Activated CD4-positive, alpha-beta T cell treated with anti-CD3 and anti-CD28 coated beads, Interleukin-2, amount 10 ng/mL, durations not matched to agents 24 days and 14 days (primary cell): ENCODE data around the gene IL20. TPM values are rescaled to one million over a fixed set of nuclear protein-coding genes. Genes with fewer than 3 reads are reported as not detected.

ENCODE experiments used
- DNase-seq: peaks from one replicate; pipeline ENCODE4 v3.0.0; 2022
- H3K27ac Mint-ChIP-seq: one replicate; pipeline ENCODE4 v1.8.0; 2022; ENCODE audit warnings: mild to moderate bottlenecking, mixed read lengths
- H3K27me3 Mint-ChIP-seq: one replicate; pipeline ENCODE4 v1.8.0; 2022; ENCODE audit warnings: mixed read lengths
- H3K36me3 Mint-ChIP-seq: one replicate; pipeline ENCODE4 v1.8.0; 2022; ENCODE audit warnings: low read depth, mild to moderate bottlenecking, mixed read lengths
- H3K4me1 Mint-ChIP-seq: one replicate; pipeline ENCODE4 v1.8.0; 2021; ENCODE audit warnings: mixed read lengths
- H3K4me3 Mint-ChIP-seq: one replicate; pipeline ENCODE4 v1.8.0; 2022; ENCODE audit warnings: mild to moderate bottlenecking, moderate library complexity, mixed read lengths
- H3K9me3 Mint-ChIP-seq: one replicate; pipeline ENCODE4 v1.8.0; 2021; ENCODE audit warnings: mixed read lengths
- intact Hi-C: fragments of 100-400 bp; cut with micrococcal nuclease; formaldehyde crosslinking; loops from one replicate; pipeline ENCODE4 v1.15.1; 2023
- total RNA-seq: library from RNA; stranded (reverse); gene quantifications from 2 replicates; pipeline ENCODE4 v1.2.3, GENCODE V29; 2022

The IL20 gene
- total RNA-seq, 1 donor from 2014 or later: not detected

DNA sequence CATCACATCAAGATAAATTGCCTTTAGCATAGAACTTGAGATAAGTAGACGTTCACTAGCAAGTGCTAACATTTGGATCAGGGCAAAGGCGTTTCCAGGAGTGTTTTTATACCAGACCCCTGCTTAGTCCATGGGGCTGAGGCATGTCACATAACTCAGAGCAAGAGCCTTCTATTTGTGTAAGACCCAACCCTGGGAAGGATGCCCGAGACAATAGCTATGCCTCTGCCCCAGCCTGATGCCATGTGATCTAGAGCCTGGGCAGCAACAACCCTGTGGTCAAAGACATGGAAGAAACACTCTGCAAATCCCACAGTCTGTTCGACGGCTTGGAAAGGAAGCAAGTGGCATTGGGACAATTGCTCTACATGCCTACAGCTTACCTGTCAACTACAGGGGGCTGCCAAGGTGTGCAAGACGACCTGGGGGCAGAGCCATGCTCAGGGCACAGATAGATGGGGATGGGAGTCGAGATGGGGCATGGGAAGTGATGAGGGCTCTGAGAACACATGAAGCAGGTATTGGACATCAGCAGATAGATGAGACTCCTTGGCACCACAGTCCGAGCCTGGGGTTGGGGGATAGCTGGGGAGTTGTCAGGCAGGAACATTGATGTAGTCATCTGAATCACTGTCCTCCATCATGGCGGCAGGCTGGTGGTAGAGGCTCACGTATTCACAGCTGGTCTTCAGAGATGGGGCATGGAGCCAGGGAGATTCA, 39.2 kb downstream of the IL20 start:
- no peak for DNase-seq
- H3K4me1 Mint-ChIP-seq: peaks cover 38% of the 10 kb centered on the region
- peaks cover 56% of the 10 kb centered on the region for H3K36me3 Mint-ChIP-seq
- peaks cover 3% of the 10 kb centered on the region for H3K27me3 Mint-ChIP-seq
- intact Hi-C loops: loop anchor here (5.0 kb wide), 1 partner anchor 433 kb away; no protein-coding TSS in a partner anchor
- H3K9me3 Mint-ChIP-seq: no peaks in the 10 kb centered on the region
- peak overlapping the region; percentile 57 for H3K4me3 Mint-ChIP-seq
- peak overlapping the region; percentile 62 for H3K27ac Mint-ChIP-seq

DNA sequence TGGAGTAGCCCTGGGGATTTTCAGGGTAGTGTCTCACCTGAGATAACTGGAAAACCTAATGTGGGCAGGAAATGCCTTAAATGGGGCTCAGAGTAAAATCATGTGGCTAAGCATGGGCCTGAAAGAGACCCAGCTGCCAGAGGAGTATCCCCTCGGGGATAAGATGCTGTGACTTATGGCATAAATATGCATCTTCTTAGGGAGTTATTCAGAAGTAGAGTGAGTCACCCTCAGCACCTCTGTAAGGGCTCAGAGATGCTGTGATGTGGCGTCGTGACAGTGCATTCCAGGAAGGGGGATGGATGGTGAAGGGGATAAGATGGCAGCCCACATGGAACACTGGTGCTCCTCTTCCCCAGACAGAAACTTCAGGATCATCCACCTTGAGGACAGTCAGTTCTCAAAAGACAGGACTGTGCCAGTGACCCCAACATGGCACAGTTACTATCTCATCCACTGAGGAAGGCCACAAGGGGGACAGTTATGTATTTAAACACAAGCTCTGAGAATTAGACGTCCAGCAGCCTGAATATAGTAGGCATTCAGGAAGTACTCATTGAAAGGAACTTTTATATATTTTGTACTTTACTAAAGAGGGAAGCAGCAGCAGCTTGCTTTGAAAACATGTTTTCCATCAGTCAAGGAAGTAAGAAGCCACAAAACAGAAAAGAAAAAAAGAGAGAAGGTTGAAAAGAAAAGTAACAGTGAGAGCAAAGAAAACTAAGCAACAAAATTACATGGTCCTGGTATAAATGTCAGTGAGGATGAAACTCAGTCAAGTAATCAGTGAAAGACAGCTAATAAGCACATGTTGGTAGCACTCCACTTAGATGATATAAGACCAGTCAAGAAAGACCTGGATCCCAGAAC, 40.1 kb downstream of the IL20 start:
- H3K4me3 Mint-ChIP-seq: peak overlapping the region; percentile 57
- peaks cover 3% of the 10 kb centered on the region for H3K27me3 Mint-ChIP-seq
- DNase-seq: peak; percentile 73
- H3K36me3 Mint-ChIP-seq: peaks cover 58% of the 10 kb centered on the region
- H3K9me3 Mint-ChIP-seq: no peaks in the 10 kb centered on the region
- intact Hi-C loops: loop anchor here (2.0 to 5.0 kb wide), 2 partner anchors 15 to 432 kb away; no protein-coding TSS in a partner anchor
- H3K4me1 Mint-ChIP-seq: peaks cover 39% of the 10 kb centered on the region
- H3K27ac Mint-ChIP-seq: peak overlapping the region; percentile 62

- Mint-ChIP-seq H3K9me3 (no peaks in the 10 kb centered on the region), H3K4me1 (peaks cover 48% of the 10 kb centered on the region), H3K27ac (no peak overlapping the region), H3K27me3 (peaks cover 3% of the 10 kb centered on the region), H3K36me3 (peaks cover 61% of the 10 kb centered on the region), H3K4me3 (no peak overlapping the region)
- intact Hi-C loops: loop anchor here (2.0 to 5.0 kb wide), 2 partner anchors 17 to 430 kb away; no protein-coding TSS in a partner anchor
- DNase-seq: no peak
Observed at GRCh38 chr1:206907304-206907991, 42.0 kb downstream of the IL20 start.

- Mint-ChIP-seq H3K9me3 (no peaks in the 10 kb centered on the region), H3K27me3 (peaks cover 3% of the 10 kb centered on the region), H3K4me1 (peaks cover 53% of the 10 kb centered on the region), H3K27ac (no peak overlapping the region), H3K4me3 (no peak overlapping the region), H3K36me3 (peaks cover 65% of the 10 kb centered on the region)
- intact Hi-C loops: loop anchor here (5.0 kb wide), 1 partner anchor 429 kb away; no protein-coding TSS in a partner anchor
- no peak for DNase-seq
Observed at GRCh38 chr1:206908038-206908437, 42.6 kb downstream of the IL20 start.

DNA sequence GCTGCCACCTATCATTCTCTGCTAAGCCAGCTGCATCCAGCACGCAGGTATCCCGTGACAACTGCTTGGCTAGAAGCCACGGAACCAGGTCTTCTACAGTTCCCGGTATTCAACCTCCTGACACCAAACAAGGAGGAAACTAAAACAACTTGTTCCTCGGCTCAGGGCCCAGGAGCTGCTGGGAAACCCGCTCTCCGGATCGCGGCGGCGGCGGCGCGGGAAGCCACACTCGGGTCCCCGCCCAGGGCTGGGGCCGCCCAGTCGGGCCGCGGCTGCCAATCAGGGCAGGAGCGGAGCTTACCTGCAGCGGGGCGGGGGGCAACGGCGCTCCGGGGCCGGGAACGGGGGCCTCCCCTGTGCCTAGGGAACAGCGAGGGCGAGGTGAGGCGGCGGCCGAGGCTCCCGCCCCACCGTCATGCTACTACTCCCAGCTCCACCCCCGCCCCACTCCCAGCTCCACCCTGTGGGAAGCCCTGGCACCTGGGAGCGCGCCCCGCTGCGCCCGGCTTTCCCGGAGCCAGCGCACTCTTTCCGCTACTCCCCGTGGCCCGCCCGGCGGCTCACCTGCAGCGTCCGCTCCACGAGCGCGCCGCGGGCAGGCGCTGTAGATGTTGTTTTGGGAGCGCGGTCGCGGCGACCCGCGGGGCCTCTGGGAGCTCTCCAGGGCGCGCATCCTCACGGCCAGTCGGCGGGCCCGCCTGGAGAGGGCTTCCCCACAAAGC, 43.9 kb downstream of the IL20 start:
- Mint-ChIP-seq H3K36me3 (peaks cover 64% of the 10 kb centered on the region), H3K27me3 (peaks cover 3% of the 10 kb centered on the region)
- DNase-seq: peak; percentile 83

DNA sequence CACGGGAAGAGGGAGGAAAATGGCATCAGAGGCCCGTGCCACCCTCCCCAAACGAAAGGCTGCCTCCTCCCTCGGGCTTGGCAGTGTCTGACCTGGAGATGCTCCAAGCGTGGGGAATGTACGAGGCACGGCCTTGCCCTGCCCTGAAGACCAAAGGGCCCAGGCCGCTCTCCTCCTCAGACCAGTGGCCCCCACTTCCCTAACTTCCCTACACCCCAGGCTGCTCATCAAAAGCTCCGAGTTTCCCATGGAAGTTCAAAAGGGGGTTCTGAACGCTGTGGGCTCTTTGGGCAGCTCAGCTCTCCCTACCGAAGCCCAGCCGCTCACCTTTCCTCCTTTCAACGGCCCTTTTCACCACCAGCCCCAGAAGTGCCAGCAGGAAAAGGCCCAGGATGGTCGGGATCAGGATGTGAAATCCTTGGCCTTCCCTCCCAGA, 44.5 kb downstream of the IL20 start:
- no peak for DNase-seq
- H3K27ac Mint-ChIP-seq: no peak overlapping the region
- H3K4me3 Mint-ChIP-seq: peak overlapping the region; percentile 37
- no peaks in the 10 kb centered on the region for H3K9me3 Mint-ChIP-seq
- H3K4me1 Mint-ChIP-seq: peaks cover 55% of the 10 kb centered on the region
- H3K27me3 Mint-ChIP-seq: peaks cover 3% of the 10 kb centered on the region
- intact Hi-C loops: loop anchor here (5.0 kb wide), 1 partner anchor 427 kb away; no protein-coding TSS in a partner anchor
- peaks cover 64% of the 10 kb centered on the region for H3K36me3 Mint-ChIP-seq

More for the DNA sequence above, 43.9 kb downstream of the IL20 start:
- intact Hi-C loops: loop anchor here (5.0 kb wide), 1 partner anchor 428 kb away; no protein-coding TSS in a partner anchor
- Mint-ChIP-seq H3K9me3 (no peaks in the 10 kb centered on the region), H3K4me1 (peaks cover 56% of the 10 kb centered on the region), H3K27ac (no peak overlapping the region), H3K4me3 (peak overlapping the region; percentile 67)

DNA sequence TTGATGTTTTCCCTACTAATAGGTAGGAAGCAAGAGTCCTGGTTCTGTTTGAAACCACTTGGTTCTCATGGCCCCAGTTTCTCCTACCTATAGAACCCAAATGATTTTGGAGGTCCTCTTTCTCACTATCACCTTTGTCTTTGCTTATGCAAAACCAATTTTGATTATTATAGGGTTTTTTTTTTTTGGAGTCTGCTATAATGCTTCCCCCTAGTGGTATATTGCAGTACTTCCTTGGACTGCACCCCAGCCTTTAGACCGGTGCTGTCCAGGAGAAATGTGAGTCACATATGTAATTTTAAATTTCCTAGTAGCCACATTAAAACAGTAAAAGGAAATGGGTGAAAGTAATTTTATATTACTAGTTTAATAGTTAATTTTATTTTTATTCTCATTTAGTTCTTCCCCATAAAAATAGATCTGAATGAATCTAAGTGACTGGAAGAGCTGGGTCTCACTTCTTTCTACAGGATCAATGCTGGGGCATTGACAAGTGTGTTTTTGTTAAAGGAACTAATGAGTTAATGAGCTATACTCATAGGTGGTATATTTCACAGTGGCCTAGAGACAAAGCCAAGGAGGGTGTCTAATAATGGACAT, 45.7 kb downstream of the IL20 start:
- H3K9me3 Mint-ChIP-seq: no peaks in the 10 kb centered on the region
- H3K27me3 Mint-ChIP-seq: peaks cover 3% of the 10 kb centered on the region
- H3K36me3 Mint-ChIP-seq: peaks cover 67% of the 10 kb centered on the region
- H3K4me1 Mint-ChIP-seq: peaks cover 55% of the 10 kb centered on the region
- intact Hi-C loops: loop anchor here (1.0 kb wide), 1 partner anchor 276 kb away; the partner anchor contains the start of gene DYRK3
- H3K27ac Mint-ChIP-seq: no peak overlapping the region
- DNase-seq: peak; percentile 81
- H3K4me3 Mint-ChIP-seq: no peak overlapping the region

DNA sequence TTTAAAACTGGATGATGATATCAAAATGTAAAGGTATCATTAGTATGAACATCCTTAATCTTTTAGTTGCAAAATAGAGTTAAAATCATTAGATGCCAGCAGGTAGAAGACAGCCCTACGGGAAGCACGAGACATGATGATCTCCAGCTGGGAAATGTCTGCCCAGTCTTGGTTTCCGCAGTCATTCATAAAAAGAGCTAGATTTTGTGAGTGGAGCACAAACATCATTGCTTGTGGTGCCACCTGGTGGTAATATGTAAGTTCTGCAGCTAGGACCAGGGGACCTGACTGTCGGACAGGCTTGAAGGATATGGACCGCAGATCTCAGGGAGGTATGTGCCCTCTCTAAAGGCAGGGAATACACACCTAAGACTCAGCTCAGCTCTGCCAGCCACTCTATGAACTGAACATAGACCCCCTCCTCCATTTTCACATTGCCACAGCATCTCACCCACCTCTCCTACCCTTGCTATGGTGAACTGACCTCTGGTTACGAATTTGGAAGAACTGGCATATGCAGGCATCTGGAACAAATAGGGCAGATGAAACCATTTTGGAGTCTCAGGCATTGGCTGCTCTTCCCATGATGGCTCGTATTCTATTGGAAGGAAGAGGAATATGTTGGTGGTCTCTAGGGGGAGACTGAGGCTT, 47.1 kb downstream of the IL20 start:
- H3K36me3 Mint-ChIP-seq: peaks cover 72% of the 10 kb centered on the region
- peaks cover 3% of the 10 kb centered on the region for H3K27me3 Mint-ChIP-seq
- no peak overlapping the region for H3K4me3 Mint-ChIP-seq
- H3K27ac Mint-ChIP-seq: no peak overlapping the region
- peaks cover 59% of the 10 kb centered on the region for H3K4me1 Mint-ChIP-seq
- intact Hi-C loops: loop anchor here (1.0 to 2.0 kb wide), 4 partner anchors 47 to 186 kb away; partner anchors contain the start of gene IL20
- peak; percentile 91 for DNase-seq
- H3K9me3 Mint-ChIP-seq: no peaks in the 10 kb centered on the region

DNA sequence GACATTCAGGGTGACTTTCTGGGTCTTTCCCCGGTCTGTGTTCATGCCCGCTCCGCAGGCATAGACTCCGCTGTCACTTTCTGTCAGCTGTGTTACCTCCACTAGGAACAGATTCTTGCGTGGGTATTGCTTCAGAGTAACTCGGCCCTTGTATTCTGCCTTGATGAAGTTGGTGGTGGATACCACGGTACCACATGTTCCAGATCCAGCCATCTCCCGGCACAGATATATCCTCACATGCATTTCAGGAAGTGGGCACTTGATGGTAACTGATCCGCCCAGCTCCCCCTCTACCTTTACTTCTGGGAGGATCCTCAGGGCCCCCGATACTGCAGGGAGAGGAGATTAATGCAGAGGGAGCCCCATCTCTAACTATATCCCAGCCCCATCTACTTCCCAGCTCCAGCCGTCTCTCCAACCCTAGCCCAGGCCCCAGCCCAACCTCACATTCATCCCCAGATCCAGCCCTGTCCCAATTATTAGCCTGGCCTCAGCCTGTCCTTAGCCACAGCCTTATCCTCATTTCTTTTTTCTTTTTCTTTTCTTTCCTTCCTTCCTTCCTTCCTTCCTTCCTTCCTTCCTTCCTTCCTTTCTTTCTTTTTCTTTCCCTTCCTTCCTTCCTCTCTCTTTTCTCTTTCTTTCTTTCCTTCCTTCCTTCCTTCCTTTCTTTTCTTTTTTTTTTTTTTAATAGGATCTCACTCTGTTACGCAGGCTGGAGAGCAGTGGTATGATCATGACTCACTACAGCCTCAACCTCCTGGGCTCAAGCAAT, 48.5 kb downstream of the IL20 start:
- no peak for DNase-seq
- H3K27me3 Mint-ChIP-seq: peaks cover under 1% of the 10 kb centered on the region
- H3K4me1 Mint-ChIP-seq: peaks cover 62% of the 10 kb centered on the region
- H3K36me3 Mint-ChIP-seq: peaks cover 71% of the 10 kb centered on the region
- intact Hi-C loops: loop anchor here (2.0 kb wide), 1 partner anchor 179 kb away; no protein-coding TSS in a partner anchor
- H3K27ac Mint-ChIP-seq: peak overlapping the region; percentile 34
- no peaks in the 10 kb centered on the region for H3K9me3 Mint-ChIP-seq
- H3K4me3 Mint-ChIP-seq: no peak overlapping the region

DNA sequence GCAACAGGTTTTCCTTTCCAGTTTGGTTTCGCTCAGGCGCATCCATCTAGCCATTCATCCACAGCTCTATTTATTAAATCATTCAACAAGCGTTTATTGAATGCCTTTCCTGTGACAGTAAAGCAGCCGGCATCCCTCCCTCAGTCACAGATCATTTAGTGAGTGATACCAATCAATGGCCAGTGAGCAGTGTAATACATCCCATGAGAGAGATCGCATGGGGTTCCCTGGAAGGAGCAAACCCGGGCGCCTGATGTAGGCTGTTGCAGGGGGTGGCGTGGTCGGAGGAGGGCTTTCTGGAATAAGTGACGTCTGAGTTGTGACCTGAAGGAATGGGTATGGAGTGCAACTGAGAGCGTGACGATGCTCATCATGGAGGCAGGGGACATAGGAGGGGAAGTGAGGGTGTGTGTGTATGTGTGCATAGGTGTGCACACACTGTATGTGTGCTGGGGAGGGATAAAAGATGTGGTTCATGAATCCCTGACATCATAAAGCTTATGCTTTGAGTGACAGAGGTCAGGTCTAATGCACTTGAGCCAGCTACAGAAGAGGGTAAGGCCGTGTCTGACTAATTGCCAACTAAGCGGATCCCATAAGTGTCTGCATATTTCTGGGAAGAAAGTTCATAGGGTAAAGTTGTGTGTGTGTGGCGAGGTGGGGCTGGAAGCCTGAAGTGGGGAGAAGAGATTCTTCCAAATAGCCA, 49.8 kb downstream of the IL20 start:
- H3K27ac Mint-ChIP-seq: no peak overlapping the region

GRCh38 chr1:206916000-206916709, 50.7 kb downstream of the IL20 start:
- H3K9me3 Mint-ChIP-seq: no peaks in the 10 kb centered on the region
- DNase-seq: no peak
- no peaks in the 10 kb centered on the region for H3K27me3 Mint-ChIP-seq
- H3K4me1 Mint-ChIP-seq: peaks cover 69% of the 10 kb centered on the region
- H3K4me3 Mint-ChIP-seq: peak overlapping the region; percentile 32
- peaks cover 73% of the 10 kb centered on the region for H3K36me3 Mint-ChIP-seq
- peak overlapping the region; percentile 39 for H3K27ac Mint-ChIP-seq
- intact Hi-C loops: no loop called here

More for the DNA sequence above, 49.8 kb downstream of the IL20 start:
- Mint-ChIP-seq H3K27me3 (no peaks in the 10 kb centered on the region), H3K4me3 (no peak overlapping the region), H3K36me3 (peaks cover 73% of the 10 kb centered on the region), H3K4me1 (peaks cover 66% of the 10 kb centered on the region), H3K9me3 (no peaks in the 10 kb centered on the region)
- DNase-seq: no peak
- intact Hi-C loops: no loop called here
